ENCODE data around the gene SPRN.

The SPRN gene

DNA sequence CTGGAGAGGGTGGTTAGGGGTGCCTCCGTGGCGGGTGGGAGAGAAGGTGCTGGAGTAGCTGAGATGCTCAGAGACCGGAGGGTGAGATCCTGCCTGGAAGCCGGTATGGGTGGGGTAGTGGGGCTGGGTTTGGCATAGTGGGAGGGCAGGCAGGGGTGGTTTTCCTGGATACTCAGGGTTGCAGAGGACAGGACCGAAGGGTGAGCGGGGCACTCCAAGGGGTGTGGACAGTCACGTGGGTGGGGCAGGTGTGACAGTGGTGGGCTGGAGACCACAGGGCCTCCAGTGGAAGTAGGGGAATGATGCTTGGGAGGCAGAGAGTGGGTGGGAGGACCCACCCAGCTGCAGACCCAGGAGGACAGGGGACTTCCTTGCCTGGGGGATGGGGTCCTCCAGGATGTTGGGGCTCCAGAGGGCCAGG is 31.2 kb upstream of the SPRN start:
- CTCF ChIA-PET: no interaction called here

DNA sequence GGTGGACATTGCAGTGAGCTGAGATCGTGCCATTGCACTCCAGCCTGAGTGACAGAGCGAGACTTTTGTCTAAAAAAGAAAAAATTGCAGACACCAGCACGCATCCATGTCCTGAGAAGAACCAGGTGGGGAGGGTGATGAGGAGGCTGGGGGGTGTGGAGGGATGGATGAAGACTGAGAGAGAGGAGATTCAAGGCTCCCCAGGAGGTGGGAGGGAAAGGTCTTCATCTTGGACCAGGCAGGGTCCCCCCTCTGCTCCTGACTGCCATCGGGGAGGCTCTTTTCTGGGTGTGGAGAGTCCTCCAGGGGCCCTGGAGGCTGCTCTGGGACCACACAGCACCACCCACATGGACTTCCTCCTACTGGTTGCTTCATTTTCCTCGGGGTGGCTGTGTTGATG is 30.8 kb upstream of the SPRN start:
- DNase-seq: no peak
- H3K36me3 ChIP-seq (ENCODE audit: control insufficient read depth in 4 of 4, insufficient read depth in 4 of 4, low read length in 3 of 4): no peaks in the 10 kb centered on the region
- no peak overlapping the region for H3K4me3 ChIP-seq (ENCODE audit: control insufficient read depth in 1 of 7, extremely low read depth in 1 of 7, insufficient read depth in 4 of 7, low read depth in 2 of 7, low read length in 6 of 7)
- H3K9me3 ChIP-seq (ENCODE audit: control extremely low read depth in 1 of 5, control insufficient read depth in 4 of 5, insufficient read depth in 2 of 5, low read depth in 1 of 5, low read length in 4 of 5): peaks cover 0 to 14% (median 0%) of the 10 kb centered on the region in 5 experiments
- 96% methylated on average over 3 of the region's 5 CpGs for WGBS (ENCODE audit: insufficient coverage)
- peaks cover 0 to 2% (median 0%) of the 10 kb centered on the region in 5 experiments for H3K27me3 ChIP-seq (replicated peaks in 2 of 5; ENCODE audit: control insufficient read depth in 4 of 5, insufficient read depth in 5 of 5, low read length in 4 of 5)
- POLR2A ChIA-PET: no interaction called here
- H3K27ac ChIP-seq (ENCODE audit: insufficient read depth in 1 of 2, low read depth in 1 of 2, low read length in 2 of 2, poor library complexity in 1 of 2, severe bottlenecking in 2 of 2): no peak overlapping the region
- CTCF ChIA-PET: no interaction called here
- H3K4me1 ChIP-seq (ENCODE audit: control extremely low read depth in 1 of 4, control insufficient read depth in 4 of 4, insufficient read depth in 4 of 4, low read length in 3 of 4): no peaks in the 10 kb centered on the region

More for the DNA sequence above, 31.2 kb upstream of the SPRN start:
- no peak for DNase-seq
- H3K27me3 ChIP-seq (replicated peaks in 2 of 5; ENCODE audit: control insufficient read depth in 4 of 5, insufficient read depth in 5 of 5, low read length in 4 of 5): peaks cover 0 to 2% (median 0%) of the 10 kb centered on the region in 5 experiments
- POLR2A ChIA-PET: no interaction called here
- peaks cover 0 to 14% (median 0%) of the 10 kb centered on the region in 5 experiments for H3K9me3 ChIP-seq (ENCODE audit: control extremely low read depth in 1 of 5, control insufficient read depth in 4 of 5, insufficient read depth in 2 of 5, low read depth in 1 of 5, low read length in 4 of 5)
- 100% methylated on average over 4 of the region's 7 CpGs for WGBS (ENCODE audit: insufficient coverage)
- no peak overlapping the region for H3K4me3 ChIP-seq (ENCODE audit: control insufficient read depth in 1 of 7, extremely low read depth in 1 of 7, insufficient read depth in 4 of 7, low read depth in 2 of 7, low read length in 6 of 7)
- no peak overlapping the region for H3K27ac ChIP-seq (ENCODE audit: insufficient read depth in 1 of 2, low read depth in 1 of 2, low read length in 2 of 2, poor library complexity in 1 of 2, severe bottlenecking in 2 of 2)
- H3K4me1 ChIP-seq (ENCODE audit: control extremely low read depth in 1 of 4, control insufficient read depth in 4 of 4, insufficient read depth in 4 of 4, low read length in 3 of 4): no peaks in the 10 kb centered on the region
- H3K36me3 ChIP-seq (ENCODE audit: control insufficient read depth in 4 of 4, insufficient read depth in 4 of 4, low read length in 3 of 4): no peaks in the 10 kb centered on the region

DNA sequence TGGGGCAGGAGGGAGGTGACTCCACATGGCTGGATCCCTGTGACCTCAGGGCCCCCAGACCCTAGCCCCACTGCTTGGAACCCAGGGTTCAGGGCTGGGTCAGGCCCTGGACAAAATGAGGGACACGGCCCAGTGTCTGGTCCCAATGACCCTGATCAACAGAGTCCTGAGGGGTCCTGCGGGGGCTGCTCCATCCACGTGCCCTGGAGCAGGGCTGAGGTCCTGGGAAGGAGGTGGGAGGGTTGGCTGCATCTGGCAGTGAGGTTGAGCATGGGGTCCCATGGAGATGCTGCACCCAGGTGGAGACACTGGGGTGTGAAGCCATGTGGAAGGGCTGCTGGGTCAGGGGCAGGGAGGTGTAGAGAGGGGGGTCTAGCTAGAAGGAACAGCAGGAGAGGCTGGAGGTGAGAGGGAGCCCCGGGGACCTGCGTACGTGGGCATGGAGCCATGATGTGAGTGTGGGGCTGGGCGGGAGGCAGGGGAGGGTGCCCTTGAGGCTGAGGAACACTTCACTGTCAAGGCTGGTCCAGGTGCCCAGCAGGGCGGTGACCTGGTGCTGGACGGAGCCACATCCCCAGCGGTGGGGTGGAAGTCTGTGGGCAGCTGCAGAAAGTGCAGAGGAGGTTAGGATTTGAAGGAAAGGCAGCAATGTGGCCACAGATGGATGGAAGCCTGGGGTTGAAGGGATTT is 29.9 kb upstream of the SPRN start:
- Histone ChIP-seq H3K36me3 (ENCODE audit: control insufficient read depth in 4 of 4, insufficient read depth in 4 of 4, low read length in 3 of 4) (no peaks in the 10 kb centered on the region), H3K27me3 (replicated peaks in 2 of 5; ENCODE audit: control insufficient read depth in 4 of 5, insufficient read depth in 5 of 5, low read length in 4 of 5) (peaks cover 0 to 2% (median 0%) of the 10 kb centered on the region in 5 experiments), H3K4me3 (ENCODE audit: control insufficient read depth in 1 of 7, extremely low read depth in 1 of 7, insufficient read depth in 4 of 7, low read depth in 2 of 7, low read length in 6 of 7) (no peak overlapping the region), H3K9me3 (ENCODE audit: control extremely low read depth in 1 of 5, control insufficient read depth in 4 of 5, insufficient read depth in 2 of 5, low read depth in 1 of 5, low read length in 4 of 5) (peaks cover 0 to 11% (median 0%) of the 10 kb centered on the region in 5 experiments), H3K4me1 (ENCODE audit: control extremely low read depth in 1 of 4, control insufficient read depth in 4 of 4, insufficient read depth in 4 of 4, low read length in 3 of 4) (no peaks in the 10 kb centered on the region), H3K27ac (ENCODE audit: insufficient read depth in 1 of 2, low read depth in 1 of 2, low read length in 2 of 2, poor library complexity in 1 of 2, severe bottlenecking in 2 of 2) (no peak overlapping the region)
- no peak for DNase-seq
- ChIA-PET CTCF (no interaction called here), POLR2A (no interaction called here)
- WGBS (ENCODE audit: insufficient coverage): 94% methylated on average over 10 of the region's 10 CpGs

DNA sequence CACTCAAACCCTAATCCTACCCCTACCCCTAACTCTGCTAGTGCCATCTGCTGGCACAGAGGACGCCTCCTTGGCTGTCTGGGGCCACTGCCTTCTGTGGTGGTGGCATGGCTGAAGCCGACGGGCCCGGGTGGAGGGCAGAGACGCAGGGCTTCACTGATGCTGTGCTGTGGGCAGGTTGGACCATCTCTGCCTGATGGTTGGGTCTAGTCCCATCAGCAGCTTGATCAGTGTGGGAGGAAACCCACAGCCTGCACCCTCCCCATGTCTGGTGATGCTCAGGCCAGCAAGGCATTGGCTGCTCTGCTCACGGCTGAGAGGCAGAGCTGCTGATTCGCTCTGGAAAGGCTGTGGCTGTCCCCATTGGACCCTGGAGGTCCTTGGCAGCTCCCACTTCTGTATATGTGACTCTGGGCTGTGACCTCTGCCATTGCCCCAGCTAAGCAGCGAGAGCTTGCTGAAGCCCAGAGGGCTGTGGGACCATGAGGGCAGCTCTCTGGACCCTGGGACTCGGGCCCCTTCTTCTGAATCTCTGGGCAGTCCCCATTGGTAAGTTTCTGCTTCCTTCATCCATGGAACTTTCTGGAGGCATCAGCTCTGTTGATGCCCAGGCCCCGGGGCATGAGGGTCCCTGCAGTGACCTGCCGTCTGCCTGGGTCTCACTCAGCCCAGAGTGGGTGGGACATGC is 29.2 kb upstream of the SPRN start, which contains the start of gene SCART1:
Gene SCART1 (plus strand): TSS at position 430 of the 688 bp plus-strand sequence. CDS start 53 bp downstream, at position 483.
- CTCF ChIA-PET: no interaction called here
- 96% methylated on average over 11 of the region's 11 CpGs for WGBS (ENCODE audit: insufficient coverage)
- H3K36me3 ChIP-seq (ENCODE audit: control insufficient read depth in 4 of 4, insufficient read depth in 4 of 4, low read length in 3 of 4): no peaks in the 10 kb centered on the region

DNA sequence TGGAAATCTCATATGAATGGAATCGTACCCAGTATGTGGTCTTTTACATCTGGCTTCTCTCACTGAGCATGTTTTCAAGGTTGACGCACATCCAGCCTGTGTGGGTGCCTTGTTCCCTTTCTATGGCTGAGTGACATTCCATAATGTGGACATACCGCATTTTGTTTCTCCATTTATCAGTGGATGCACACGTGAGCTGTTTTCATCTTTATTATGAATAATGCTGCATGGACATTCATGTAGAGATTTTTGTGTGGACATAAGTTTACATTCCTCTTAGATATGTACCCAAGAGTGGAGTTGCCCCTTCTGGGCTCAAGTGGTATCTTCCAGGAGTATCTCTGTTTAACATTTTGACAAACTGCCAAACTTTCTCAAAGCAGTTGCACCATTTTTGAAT is 28.0 kb upstream of the SPRN start:
- no peaks in the 10 kb centered on the region for H3K4me1 ChIP-seq (ENCODE audit: control extremely low read depth in 1 of 4, control insufficient read depth in 4 of 4, insufficient read depth in 4 of 4, low read length in 3 of 4)
- no peak overlapping the region for H3K4me3 ChIP-seq (ENCODE audit: control insufficient read depth in 1 of 7, extremely low read depth in 1 of 7, insufficient read depth in 4 of 7, low read depth in 2 of 7, low read length in 6 of 7)
- WGBS (ENCODE audit: insufficient coverage): 91% methylated on average over 4 of the region's 4 CpGs
- DNase-seq: no peak
- H3K27ac ChIP-seq (ENCODE audit: insufficient read depth in 1 of 2, low read depth in 1 of 2, low read length in 2 of 2, poor library complexity in 1 of 2, severe bottlenecking in 2 of 2): no peak overlapping the region
- POLR2A ChIA-PET: no interaction called here
- H3K27me3 ChIP-seq (replicated peaks in 2 of 5; ENCODE audit: control insufficient read depth in 4 of 5, insufficient read depth in 5 of 5, low read length in 4 of 5): no peaks in the 10 kb centered on the region
- peaks cover 0 to 16% (median 13%) of the 10 kb centered on the region in 5 experiments for H3K9me3 ChIP-seq (ENCODE audit: control extremely low read depth in 1 of 5, control insufficient read depth in 4 of 5, insufficient read depth in 2 of 5, low read depth in 1 of 5, low read length in 4 of 5)
- no peaks in the 10 kb centered on the region for H3K36me3 ChIP-seq (ENCODE audit: control insufficient read depth in 4 of 4, insufficient read depth in 4 of 4, low read length in 3 of 4)
- CTCF ChIA-PET: interaction anchor here (1.7 kb wide), 1 partner anchor 10 kb away, joined by 3 read pairs; no protein-coding TSS in a partner anchor

More for the DNA sequence above, 29.2 kb upstream of the SPRN start, which contains the start of gene SCART1:
- peaks cover 0 to 9% (median 5%) of the 10 kb centered on the region in 5 experiments for H3K9me3 ChIP-seq (ENCODE audit: control extremely low read depth in 1 of 5, control insufficient read depth in 4 of 5, insufficient read depth in 2 of 5, low read depth in 1 of 5, low read length in 4 of 5)
- no peaks in the 10 kb centered on the region for H3K4me1 ChIP-seq (ENCODE audit: control extremely low read depth in 1 of 4, control insufficient read depth in 4 of 4, insufficient read depth in 4 of 4, low read length in 3 of 4)
- no peak for DNase-seq
- H3K27ac ChIP-seq (ENCODE audit: insufficient read depth in 1 of 2, low read depth in 1 of 2, low read length in 2 of 2, poor library complexity in 1 of 2, severe bottlenecking in 2 of 2): no peak within 1 kb of the TSS
- H3K4me3 ChIP-seq (ENCODE audit: control insufficient read depth in 1 of 7, extremely low read depth in 1 of 7, insufficient read depth in 4 of 7, low read depth in 2 of 7, low read length in 6 of 7): no peak within 1 kb of the TSS
- POLR2A ChIA-PET: no interaction called here
- no peaks in the 10 kb centered on the region for H3K27me3 ChIP-seq (replicated peaks in 2 of 5; ENCODE audit: control insufficient read depth in 4 of 5, insufficient read depth in 5 of 5, low read length in 4 of 5)

DNA sequence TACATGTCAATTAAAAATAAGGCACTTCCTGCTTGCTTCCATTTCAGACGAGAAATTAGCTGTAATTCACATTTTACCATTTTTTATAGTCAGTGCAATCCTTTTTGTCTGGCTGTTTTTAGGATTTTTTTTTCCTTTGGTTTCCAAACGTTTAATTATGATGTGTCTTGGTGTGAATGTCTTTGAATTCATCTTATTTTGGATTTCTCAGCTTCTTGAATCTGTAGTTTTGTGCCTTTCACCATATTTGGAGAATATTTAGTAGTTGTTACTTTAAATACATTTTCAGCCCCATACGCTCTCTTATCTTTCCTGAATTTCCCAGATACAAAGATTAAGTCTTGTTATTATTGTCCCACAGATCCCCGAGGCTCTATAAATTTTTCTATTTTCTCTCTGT is 26.9 kb upstream of the SPRN start:
- no CpG with 5 or more reads among the region's 4 CpGs for WGBS (ENCODE audit: insufficient coverage)
- peaks cover 0 to 27% (median 18%) of the 10 kb centered on the region in 5 experiments for H3K9me3 ChIP-seq (ENCODE audit: control extremely low read depth in 1 of 5, control insufficient read depth in 4 of 5, insufficient read depth in 2 of 5, low read depth in 1 of 5, low read length in 4 of 5)
- H3K4me1 ChIP-seq (ENCODE audit: control extremely low read depth in 1 of 4, control insufficient read depth in 4 of 4, insufficient read depth in 4 of 4, low read length in 3 of 4): no peaks in the 10 kb centered on the region
- ChIA-PET CTCF (interaction anchor here (1.7 kb wide), 1 partner anchor 9 kb away, joined by 3 read pairs; no protein-coding TSS in a partner anchor), POLR2A (no interaction called here)
- H3K27ac ChIP-seq (ENCODE audit: insufficient read depth in 1 of 2, low read depth in 1 of 2, low read length in 2 of 2, poor library complexity in 1 of 2, severe bottlenecking in 2 of 2): no peak overlapping the region
- H3K27me3 ChIP-seq (replicated peaks in 2 of 5; ENCODE audit: control insufficient read depth in 4 of 5, insufficient read depth in 5 of 5, low read length in 4 of 5): no peaks in the 10 kb centered on the region
- H3K4me3 ChIP-seq (ENCODE audit: control insufficient read depth in 1 of 7, extremely low read depth in 1 of 7, insufficient read depth in 4 of 7, low read depth in 2 of 7, low read length in 6 of 7): no peak overlapping the region
- no peaks in the 10 kb centered on the region for H3K36me3 ChIP-seq (ENCODE audit: control insufficient read depth in 4 of 4, insufficient read depth in 4 of 4, low read length in 3 of 4)
- no peak for DNase-seq

DNA sequence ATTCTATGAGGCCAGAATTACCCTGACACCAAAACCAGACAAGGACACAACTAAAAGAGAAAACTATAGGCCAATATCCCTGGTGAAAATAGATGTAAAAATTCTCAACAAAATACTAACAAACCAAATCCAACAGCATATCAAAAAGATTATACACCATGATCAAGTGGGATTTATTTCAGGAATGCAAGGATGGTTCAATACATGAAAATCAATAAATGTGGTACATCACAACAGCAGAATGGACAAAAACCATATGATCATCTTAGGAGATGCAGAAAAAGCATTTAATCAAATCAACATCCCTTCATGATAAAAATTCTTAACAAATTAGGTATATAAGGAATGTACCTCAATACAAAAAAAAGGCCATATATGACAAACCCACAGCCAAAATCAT is 23.7 kb upstream of the SPRN start:
- H3K9me3 ChIP-seq (ENCODE audit: control extremely low read depth in 1 of 5, control insufficient read depth in 4 of 5, insufficient read depth in 2 of 5, low read depth in 1 of 5, low read length in 4 of 5): peaks cover 0 to 37% (median 32%) of the 10 kb centered on the region in 5 experiments
- no peak overlapping the region for H3K4me3 ChIP-seq (ENCODE audit: control insufficient read depth in 1 of 7, extremely low read depth in 1 of 7, insufficient read depth in 4 of 7, low read depth in 2 of 7, low read length in 6 of 7)
- H3K27me3 ChIP-seq (replicated peaks in 2 of 5; ENCODE audit: control insufficient read depth in 4 of 5, insufficient read depth in 5 of 5, low read length in 4 of 5): peaks cover 0 to 3% (median 0%) of the 10 kb centered on the region in 5 experiments
- CTCF ChIA-PET: no interaction called here
- POLR2A ChIA-PET: no interaction called here
- no peaks in the 10 kb centered on the region for H3K36me3 ChIP-seq (ENCODE audit: control insufficient read depth in 4 of 4, insufficient read depth in 4 of 4, low read length in 3 of 4)
- no peak overlapping the region for H3K27ac ChIP-seq (ENCODE audit: insufficient read depth in 1 of 2, low read depth in 1 of 2, low read length in 2 of 2, poor library complexity in 1 of 2, severe bottlenecking in 2 of 2)
- H3K4me1 ChIP-seq (ENCODE audit: control extremely low read depth in 1 of 4, control insufficient read depth in 4 of 4, insufficient read depth in 4 of 4, low read length in 3 of 4): peaks cover 0 to 4% (median under 1%) of the 10 kb centered on the region in 4 experiments
- no peak for DNase-seq

Measured in common myeloid progenitor, CD34-positive (primary cell).